Measurements from ENCODE around the gene GPC5.
"Not testable (repeated sequence)": the region's sequence is repeated elsewhere in the genome, so short reads cannot be mapped to it uniquely, and the experiment has no call there.

The GPC5 gene

GRCh38 chr13:91776611-91777193 lies 378.3 kb downstream of the GPC5 start:
- Histone ChIP-seq H3F3A (ENCODE audit: insufficient read depth) (no peaks in the 10 kb centered on the region), H3K9me2 (replicated peaks; ENCODE audit: insufficient read depth, low read length) (no peaks in the 10 kb centered on the region), H3K27me3 (ENCODE audit: low read length) (no peaks in the 10 kb centered on the region), H3K9me3 (ENCODE audit: insufficient read depth, low read length) (no peaks in the 10 kb centered on the region), H4K20me1 (ENCODE audit: low read depth, low read length) (no peaks in the 10 kb centered on the region), H3K79me2 (ENCODE audit: insufficient read depth, low read length) (no peaks in the 10 kb centered on the region), H3K36me3 (ENCODE audit: low read length) (no peaks in the 10 kb centered on the region), H3K27ac (ENCODE audit: low read depth, low read length) (no peak overlapping the region), H3K4me2 (ENCODE audit: low read depth, low read length, poor library complexity, severe bottlenecking) (no peak overlapping the region), H2AFZ (ENCODE audit: low read depth, low read length, severe bottlenecking) (no peak overlapping the region), H3K4me3 (ENCODE audit: insufficient read depth, low read length, poor library complexity, severe bottlenecking) (no peak overlapping the region), H3K9ac (ENCODE audit: low read length) (no peak overlapping the region)
- TF ChIP-seq CTCF (IDR thresholded peaks at IDR 0.05; ENCODE audit: insufficient read depth, low read length, poor library complexity, severe bottlenecking) (no peak), EZH2phosphoT487 (conservative IDR thresholded peaks at IDR 0.05; ENCODE audit: low read length) (no peak)

DNA sequence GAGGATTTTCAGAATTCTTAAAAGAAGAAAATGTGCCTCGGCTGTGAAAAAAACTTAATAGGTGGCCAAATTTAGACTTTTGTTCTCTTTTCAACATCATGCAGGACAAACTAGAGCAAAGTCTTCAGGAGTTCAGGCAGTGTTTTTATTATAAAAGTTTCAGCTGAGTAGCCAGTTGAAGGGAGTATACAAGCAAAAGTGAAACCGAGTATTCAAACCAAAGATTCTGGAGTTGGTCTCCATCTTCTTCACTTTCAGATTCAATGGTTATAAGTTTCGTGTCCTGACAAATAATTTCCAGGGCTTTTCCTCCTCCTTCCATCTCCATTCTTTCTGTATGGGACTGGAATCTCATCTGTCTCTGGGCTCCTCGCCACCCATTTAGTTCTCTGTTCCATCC lies 379.7 kb downstream of the GPC5 start:
- Histone ChIP-seq H3K9ac (ENCODE audit: low read length) (no peak overlapping the region), H3K79me2 (ENCODE audit: insufficient read depth, low read length) (no peaks in the 10 kb centered on the region), H3K4me2 (ENCODE audit: low read depth, low read length, poor library complexity, severe bottlenecking) (no peak overlapping the region), H3K27me3 (ENCODE audit: low read length) (no peaks in the 10 kb centered on the region), H2AFZ (ENCODE audit: low read depth, low read length, severe bottlenecking) (no peak overlapping the region), H3K36me3 (ENCODE audit: low read length) (no peaks in the 10 kb centered on the region), H3K9me3 (ENCODE audit: insufficient read depth, low read length) (no peaks in the 10 kb centered on the region), H3K27ac (ENCODE audit: low read depth, low read length) (no peak overlapping the region), H3F3A (ENCODE audit: insufficient read depth) (no peaks in the 10 kb centered on the region), H4K20me1 (ENCODE audit: low read depth, low read length) (no peaks in the 10 kb centered on the region), H3K9me2 (replicated peaks; ENCODE audit: insufficient read depth, low read length) (no peaks in the 10 kb centered on the region), H3K4me3 (ENCODE audit: insufficient read depth, low read length, poor library complexity, severe bottlenecking) (no peak overlapping the region)
- TF ChIP-seq CTCF (IDR thresholded peaks at IDR 0.05; ENCODE audit: insufficient read depth, low read length, poor library complexity, severe bottlenecking), result no peak
- no peak for TF ChIP-seq EZH2phosphoT487 (conservative IDR thresholded peaks at IDR 0.05; ENCODE audit: low read length)

DNA sequence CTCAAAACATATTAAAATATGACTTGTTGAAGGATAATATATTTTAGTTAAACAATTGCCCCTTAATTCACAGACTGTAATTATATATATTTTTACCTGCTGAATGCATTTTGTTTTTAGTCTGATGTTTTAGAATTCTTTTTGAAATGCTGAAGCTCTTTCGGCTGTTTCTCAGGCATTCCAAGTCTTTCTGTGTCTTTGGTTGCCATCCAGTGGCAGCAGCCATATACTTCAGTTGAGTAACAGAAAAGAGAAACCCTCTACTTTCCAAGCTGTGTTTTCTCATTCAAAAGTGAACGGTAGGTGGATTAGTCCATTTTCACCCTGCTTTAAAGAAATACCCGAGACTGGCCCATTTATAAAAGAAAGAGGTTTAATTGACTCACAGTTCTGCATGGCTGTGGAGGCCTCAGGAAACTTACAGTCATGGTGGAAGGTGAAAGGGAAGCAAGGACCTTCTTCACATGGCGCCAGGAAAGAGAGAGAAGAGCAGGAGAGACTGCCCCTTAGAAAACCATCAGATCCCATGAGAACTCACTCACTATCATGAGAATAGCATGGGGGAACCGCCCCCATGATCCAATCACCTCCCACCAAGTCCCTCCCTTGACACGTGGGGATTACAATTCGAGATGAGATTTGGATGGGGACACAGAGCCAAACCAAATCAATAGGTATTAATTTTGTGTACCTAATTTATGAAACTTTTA lies 383.7 kb downstream of the GPC5 start:
- not testable (repeated sequence) for H3K79me2 ChIP-seq (ENCODE audit: insufficient read depth, low read length); H3F3A ChIP-seq (ENCODE audit: insufficient read depth); H2AFZ ChIP-seq (ENCODE audit: low read depth, low read length, severe bottlenecking); H3K36me3 ChIP-seq (ENCODE audit: low read length); H3K9ac ChIP-seq (ENCODE audit: low read length); H3K9me3 ChIP-seq (ENCODE audit: insufficient read depth, low read length); H3K9me2 ChIP-seq (replicated peaks; ENCODE audit: insufficient read depth, low read length); H3K4me3 ChIP-seq (ENCODE audit: insufficient read depth, low read length, poor library complexity, severe bottlenecking); H3K27me3 ChIP-seq (ENCODE audit: low read length); H3K4me2 ChIP-seq (ENCODE audit: low read depth, low read length, poor library complexity, severe bottlenecking); H4K20me1 ChIP-seq (ENCODE audit: low read depth, low read length); H3K27ac ChIP-seq (ENCODE audit: low read depth, low read length)

DNA sequence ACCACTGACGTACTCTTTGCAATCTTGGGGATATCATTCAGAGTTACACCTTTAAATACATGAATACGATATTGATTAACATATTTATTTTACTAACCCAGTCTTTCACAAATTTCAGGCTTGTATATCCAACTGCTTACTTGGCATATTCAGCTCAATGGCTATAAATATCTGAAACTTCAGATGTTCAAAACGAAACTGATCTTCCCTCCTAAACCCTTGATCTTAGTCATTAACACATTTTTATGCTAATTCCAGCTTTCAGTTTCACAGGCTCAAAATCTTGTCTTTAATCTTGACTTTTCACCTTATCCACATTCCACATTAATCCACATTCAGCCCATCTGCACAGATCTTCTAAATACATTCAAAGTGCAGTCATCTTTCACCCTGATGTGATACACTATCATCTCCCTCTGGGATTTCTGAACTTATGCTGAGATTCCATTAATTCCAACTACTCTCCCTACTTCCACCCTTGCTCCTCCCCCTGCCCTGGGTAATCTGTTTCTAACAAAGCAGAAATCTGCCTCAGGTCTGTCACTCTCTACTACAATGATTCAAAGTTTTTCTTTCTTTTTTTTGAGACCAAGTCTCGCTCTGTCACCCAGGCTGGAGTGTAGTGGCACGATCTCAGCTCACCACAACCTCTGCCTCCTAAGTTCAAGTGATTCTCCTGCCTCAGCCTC lies 387.2 kb downstream of the GPC5 start:
- no peak overlapping the region for H2AFZ ChIP-seq (ENCODE audit: low read depth, low read length, severe bottlenecking)
- no peaks in the 10 kb centered on the region for H3K27me3 ChIP-seq (ENCODE audit: low read length)
- no peaks in the 10 kb centered on the region for H3K36me3 ChIP-seq (ENCODE audit: low read length)
- no peaks in the 10 kb centered on the region for H3K79me2 ChIP-seq (ENCODE audit: insufficient read depth, low read length)
- TF ChIP-seq EZH2phosphoT487 (conservative IDR thresholded peaks at IDR 0.05; ENCODE audit: low read length) (no peak), CTCF (IDR thresholded peaks at IDR 0.05; ENCODE audit: insufficient read depth, low read length, poor library complexity, severe bottlenecking) (no peak)
- no peaks in the 10 kb centered on the region for H4K20me1 ChIP-seq (ENCODE audit: low read depth, low read length)
- H3K4me2 ChIP-seq (ENCODE audit: low read depth, low read length, poor library complexity, severe bottlenecking), result no peak overlapping the region
- no peaks in the 10 kb centered on the region for H3K9me2 ChIP-seq (replicated peaks; ENCODE audit: insufficient read depth, low read length)
- H3K9ac ChIP-seq (ENCODE audit: low read length), result no peak overlapping the region
- no peaks in the 10 kb centered on the region for H3F3A ChIP-seq (ENCODE audit: insufficient read depth)
- no peaks in the 10 kb centered on the region for H3K9me3 ChIP-seq (ENCODE audit: insufficient read depth, low read length)
- H3K27ac ChIP-seq (ENCODE audit: low read depth, low read length), result no peak overlapping the region
- no peak overlapping the region for H3K4me3 ChIP-seq (ENCODE audit: insufficient read depth, low read length, poor library complexity, severe bottlenecking)

All from SU-DHL-6 (cell line).